ENCODE measurements around the gene CCDC12. TPM values are rescaled to one million over a fixed set of nuclear protein-coding genes. Genes with fewer than 3 reads are reported as not detected.
A peak's percentile ranks its signal among the peaks of the same experiment; 100 is the strongest.

CCDC12 gene
- total RNA-seq, 4 donors from 2014 or later: 64.6 to 101 (median 82.5) TPM

DNA sequence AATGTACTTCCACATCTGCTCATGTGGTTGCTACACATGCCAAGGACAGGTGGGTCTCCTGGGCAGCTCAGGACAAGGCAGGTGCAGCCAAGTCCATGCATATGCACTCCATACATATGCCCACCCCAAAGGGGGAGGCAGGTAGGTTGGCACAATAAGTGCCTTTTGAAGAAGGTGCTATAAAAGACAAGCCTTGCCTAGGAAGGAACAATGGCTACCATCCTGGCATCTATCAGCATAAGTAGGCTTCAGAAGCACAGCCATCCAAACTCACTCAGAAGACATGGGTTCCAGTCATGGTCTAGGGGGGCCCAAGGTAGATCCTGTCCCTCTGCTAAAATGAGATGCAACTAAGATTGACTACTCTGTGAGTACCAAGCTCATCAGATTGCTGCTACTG lies 37.5 kb upstream of the CCDC12 start:
- intact Hi-C loops (cut with DNase I; ENCODE audit: low total_unique reads): no loop called here
- TF ChIP-seq, protein P1, sequence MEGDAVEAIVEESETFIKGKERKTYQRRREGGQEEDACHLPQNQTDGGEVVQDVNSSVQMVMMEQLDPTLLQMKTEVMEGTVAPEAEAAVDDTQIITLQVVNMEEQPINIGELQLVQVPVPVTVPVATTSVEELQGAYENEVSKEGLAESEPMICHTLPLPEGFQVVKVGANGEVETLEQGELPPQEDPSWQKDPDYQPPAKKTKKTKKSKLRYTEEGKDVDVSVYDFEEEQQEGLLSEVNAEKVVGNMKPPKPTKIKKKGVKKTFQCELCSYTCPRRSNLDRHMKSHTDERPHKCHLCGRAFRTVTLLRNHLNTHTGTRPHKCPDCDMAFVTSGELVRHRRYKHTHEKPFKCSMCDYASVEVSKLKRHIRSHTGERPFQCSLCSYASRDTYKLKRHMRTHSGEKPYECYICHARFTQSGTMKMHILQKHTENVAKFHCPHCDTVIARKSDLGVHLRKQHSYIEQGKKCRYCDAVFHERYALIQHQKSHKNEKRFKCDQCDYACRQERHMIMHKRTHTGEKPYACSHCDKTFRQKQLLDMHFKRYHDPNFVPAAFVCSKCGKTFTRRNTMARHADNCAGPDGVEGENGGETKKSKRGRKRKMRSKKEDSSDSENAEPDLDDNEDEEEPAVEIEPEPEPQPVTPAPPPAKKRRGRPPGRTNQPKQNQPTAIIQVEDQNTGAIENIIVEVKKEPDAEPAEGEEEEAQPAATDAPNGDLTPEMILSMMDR (IDR thresholded peaks at IDR 0.05): no peak
- no peak for TF ChIP-seq POLR2A (IDR thresholded peaks at IDR 0.05)
- no peak overlapping the region for H3K4me3 ChIP-seq (ENCODE audit: low read depth, poor library complexity, severe bottlenecking)
- DNase-seq (ENCODE audit: low spot score in 2 of 2): no peak

DNA sequence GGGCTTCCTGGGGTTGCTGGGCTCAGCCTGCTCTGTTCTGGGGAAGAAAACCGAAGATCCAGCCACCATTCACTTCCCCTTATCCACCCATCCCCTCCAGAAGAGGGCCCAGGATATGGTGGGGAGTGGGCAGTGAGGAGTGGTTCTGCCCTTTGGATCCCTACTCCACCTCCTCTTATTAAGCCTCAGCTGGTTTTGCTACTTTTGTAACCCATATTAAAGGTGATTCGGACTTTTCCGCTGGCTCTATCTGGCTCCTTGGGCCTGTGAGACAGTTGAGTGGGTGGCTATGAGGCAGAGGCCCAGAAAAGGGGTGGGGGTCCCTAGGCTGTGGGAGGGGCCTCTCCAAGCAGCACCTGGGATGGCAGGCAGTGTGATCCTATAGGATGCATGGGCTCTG lies 36.7 kb upstream of the CCDC12 start:
- intact Hi-C loops (cut with DNase I; ENCODE audit: low total_unique reads): no loop called here
- no peak for TF ChIP-seq POLR2A (IDR thresholded peaks at IDR 0.05)
- TF ChIP-seq, protein P1 (IDR thresholded peaks at IDR 0.05): no peak
- no peak for DNase-seq (ENCODE audit: low spot score in 2 of 2)
- H3K4me3 ChIP-seq (ENCODE audit: low read depth, poor library complexity, severe bottlenecking): no peak overlapping the region
- WGBS, 2 donors: 86 to 90% methylated on average over 3 of the region's 3 CpGs

DNA sequence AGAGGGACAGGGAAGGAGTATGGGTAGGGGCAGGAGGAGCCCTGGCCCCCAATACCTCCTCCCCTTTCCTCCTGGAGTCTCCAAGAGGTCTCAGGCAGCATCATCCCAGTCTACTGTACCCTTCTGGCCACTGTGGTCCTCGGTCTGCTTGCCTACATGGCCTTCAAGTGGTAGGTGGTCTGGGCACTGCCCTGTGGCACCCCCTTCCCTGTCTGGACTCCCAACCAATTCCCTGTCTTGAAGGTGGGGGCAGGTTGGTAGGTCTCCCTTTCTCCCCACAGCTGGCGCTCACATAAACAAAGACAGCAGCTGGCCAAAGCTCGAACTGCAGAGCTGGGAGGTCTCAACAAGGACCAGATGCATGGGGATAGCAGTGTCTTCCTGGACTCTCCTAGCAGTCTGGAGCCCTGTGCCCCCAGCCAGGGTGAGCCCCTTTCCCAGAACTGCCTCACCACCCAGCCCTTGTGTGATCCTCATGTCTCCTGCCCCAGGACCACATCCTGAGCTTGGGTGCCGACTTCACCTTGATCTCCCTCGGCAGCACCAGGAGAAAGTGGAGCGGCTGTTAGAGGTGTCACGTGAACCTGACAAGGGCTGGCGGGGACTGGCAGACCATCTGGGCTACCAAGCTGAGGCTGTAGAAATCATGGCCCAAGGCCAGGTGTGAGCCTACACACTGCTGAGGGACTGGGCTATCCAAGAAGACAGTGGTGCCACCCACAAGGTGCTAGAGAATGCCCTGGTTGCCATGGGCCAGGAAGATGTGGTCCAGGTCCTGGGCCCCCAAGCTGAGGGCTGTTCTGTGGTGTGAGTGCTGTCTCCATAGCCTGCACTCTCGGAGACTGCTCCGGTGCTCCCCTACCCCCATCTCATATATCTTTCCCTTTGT lies 36.0 kb upstream of the CCDC12 start:
- TF ChIP-seq, protein P1 (IDR thresholded peaks at IDR 0.05): no peak
- no peak for TF ChIP-seq POLR2A (IDR thresholded peaks at IDR 0.05)
- peak in 1 of 2 donors; percentile 76 for DNase-seq (ENCODE audit: low spot score in 2 of 2)
- H3K4me3 ChIP-seq (ENCODE audit: low read depth, poor library complexity, severe bottlenecking): no peak overlapping the region
- intact Hi-C loops (cut with DNase I; ENCODE audit: low total_unique reads): no loop called here
- 87 to 93% methylated on average over 10 of the region's 10 CpGs for WGBS, 2 donors

DNA sequence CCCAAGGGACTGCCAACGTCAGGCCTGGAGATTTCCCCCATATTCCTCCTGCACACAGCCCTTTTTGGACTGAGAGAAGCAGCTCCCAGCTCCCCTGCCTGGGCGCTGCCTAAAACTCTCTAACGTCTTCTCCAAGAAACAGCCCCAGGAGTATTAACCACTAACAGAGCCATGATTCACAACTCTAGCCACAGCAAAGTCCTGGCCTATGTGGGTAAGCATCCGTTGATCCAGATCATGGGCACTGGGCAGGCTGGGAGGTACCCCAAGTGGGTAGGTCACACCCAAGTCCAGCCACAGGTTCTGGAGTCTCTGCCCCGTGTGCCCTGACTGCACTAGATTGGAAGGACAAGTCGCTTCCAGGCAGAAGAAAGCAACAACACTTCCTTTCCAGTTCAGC lies 34.8 kb upstream of the CCDC12 start:
- 57 to 71% methylated on average over 6 of the region's 6 CpGs for WGBS, 2 donors
- TF ChIP-seq POLR2A (IDR thresholded peaks at IDR 0.05): no peak
- TF ChIP-seq, protein P1 (IDR thresholded peaks at IDR 0.05): no peak
- intact Hi-C loops (cut with DNase I; ENCODE audit: low total_unique reads): no loop called here
- peak in 1 of 2 donors; percentile 76 for DNase-seq (ENCODE audit: low spot score in 2 of 2)
- no peak overlapping the region for H3K4me3 ChIP-seq (ENCODE audit: low read depth, poor library complexity, severe bottlenecking)

DNA sequence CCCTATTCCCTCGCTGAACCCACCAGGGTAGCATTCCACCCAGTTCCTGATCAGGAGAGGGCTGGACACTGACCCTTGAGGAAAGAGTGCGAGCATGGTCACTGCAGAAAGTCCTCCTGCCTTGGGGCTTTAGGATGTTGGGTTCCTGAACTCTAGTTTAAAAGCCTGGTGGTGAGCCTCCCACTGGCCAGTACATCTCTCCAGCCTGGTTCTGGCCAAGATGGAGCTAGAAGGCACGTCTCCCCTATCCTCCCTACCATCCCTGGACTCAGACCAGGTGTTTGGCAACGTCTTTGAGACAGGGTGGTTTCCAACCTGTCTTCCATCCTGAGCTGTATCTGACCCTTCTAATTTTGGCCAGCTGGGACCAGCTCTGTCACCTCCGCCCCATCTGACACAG lies 34.4 kb upstream of the CCDC12 start:
- TF ChIP-seq, protein P1 (IDR thresholded peaks at IDR 0.05): no peak
- no peak for TF ChIP-seq POLR2A (IDR thresholded peaks at IDR 0.05)

More for the DNA sequence above, 34.4 kb upstream of the CCDC12 start:
- intact Hi-C loops (cut with DNase I; ENCODE audit: low total_unique reads): no loop called here
- DNase-seq (ENCODE audit: low spot score in 2 of 2): peak in 1 of 2 donors; percentile 76
- no peak overlapping the region for H3K4me3 ChIP-seq (ENCODE audit: low read depth, poor library complexity, severe bottlenecking)
- WGBS, 2 donors: 78 to 86% methylated on average over 5 of the region's 5 CpGs

All from lower leg skin (tissue), 4 donors.